NCI-H1694 treated with DMSO at 0.1 percent for 48 hours (cell line): Measurements from ENCODE around the gene SLC35F1.
A peak's percentile ranks its signal among the peaks of the same experiment; 100 is the strongest.

ENCODE experiments used
- DNase-seq: peaks from one replicate; lab custom pipeline; 2025; lab: John Stamatoyannopoulos, UW

The SLC35F1 gene

GRCh38 chr6:118197539-118197938 lies 290.5 kb downstream of the SLC35F1 start:
- DNase-seq, result no peak

- DNase-seq, result no peak
Observed at GRCh38 chr6:118198746-118199145, 291.7 kb downstream of the SLC35F1 start.

- no peak for DNase-seq
Observed at GRCh38 chr6:118200160-118200559, 293.1 kb downstream of the SLC35F1 start.

GRCh38 chr6:118202517-118202916 lies 295.5 kb downstream of the SLC35F1 start:
- no peak for DNase-seq

GRCh38 chr6:118203545-118203944 lies 296.5 kb downstream of the SLC35F1 start:
- DNase-seq, result no peak

GRCh38 chr6:118206221-118206620 lies 299.2 kb downstream of the SLC35F1 start:
- DNase-seq, result no peak

- DNase-seq, result no peak
Observed at GRCh38 chr6:118207947-118208346, 300.9 kb downstream of the SLC35F1 start.

- no peak for DNase-seq
Observed at GRCh38 chr6:118212451-118213173, 305.5 kb downstream of the SLC35F1 start.

- DNase-seq, result no peak
Observed at GRCh38 chr6:118215269-118215668, 308.2 kb downstream of the SLC35F1 start.

GRCh38 chr6:118216751-118217150 lies 309.7 kb downstream of the SLC35F1 start:
- no peak for DNase-seq

- DNase-seq, result no peak
Observed at GRCh38 chr6:118218156-118218555, 311.1 kb downstream of the SLC35F1 start.

- DNase-seq, result no peak
Observed at GRCh38 chr6:118220429-118221128, 313.5 kb downstream of the SLC35F1 start.

- no peak for DNase-seq
Observed at GRCh38 chr6:118223316-118223715, 316.3 kb downstream of the SLC35F1 start.

- DNase-seq, result no peak
Observed at GRCh38 chr6:118228886-118229285, 321.8 kb downstream of the SLC35F1 start.

- no peak for DNase-seq
Observed at GRCh38 chr6:118240878-118241528, 333.9 kb downstream of the SLC35F1 start.

- DNase-seq, result no peak
Observed at GRCh38 chr6:118246406-118246805, 339.3 kb downstream of the SLC35F1 start.

- no peak for DNase-seq
Observed at GRCh38 chr6:118248171-118248570, 341.1 kb downstream of the SLC35F1 start.

GRCh38 chr6:118249680-118250079 lies 342.6 kb downstream of the SLC35F1 start:
- no peak for DNase-seq

- DNase-seq, result peak; percentile 2
Observed at GRCh38 chr6:118252474-118252873, 345.4 kb downstream of the SLC35F1 start.

GRCh38 chr6:118253741-118254140 lies 346.7 kb downstream of the SLC35F1 start:
- no peak for DNase-seq

GRCh38 chr6:118260833-118261232 lies 353.8 kb downstream of the SLC35F1 start:
- DNase-seq, result no peak

- peak; percentile 1 for DNase-seq
Observed at GRCh38 chr6:118263921-118264486, 356.9 kb downstream of the SLC35F1 start.

GRCh38 chr6:118269659-118270058 lies 362.6 kb downstream of the SLC35F1 start:
- DNase-seq, result no peak
